G401 (cell line): Measurements from ENCODE around the gene COX15. TPM values are rescaled to one million over a fixed set of nuclear protein-coding genes. Genes with fewer than 3 reads are reported as not detected.
A peak's percentile ranks its signal among the peaks of the same experiment; 100 is the strongest.
"Not testable (repeated sequence)": the region's sequence is repeated elsewhere in the genome, so short reads cannot be mapped to it uniquely, and the experiment has no call there.

Source experiments
- DNase-seq: peaks from one replicate; pipeline ENCODE4 v3.0.0-alpha.2; 2015; ENCODE audit warnings: low spot score
- in situ Hi-C: cut with HindIII; loops from 2 replicates; pipeline ENCODE4 v1.10.0; 2016; ENCODE audit warnings: low sequenced_read_pairs, mixed read lengths
- total RNA-seq: library from RNA; depleted of rRNA; stranded (reverse); fragments of >200 nt; shearing (Covaris generic); gene quantifications from 2 replicates; pipeline ENCODE4 v1.2.3, GENCODE V29; 2014

Gene COX15
- total RNA-seq, 1 experiment from 2014 or later = 27.9 TPM

- DNase-seq = no peak
- in situ Hi-C loops = no loop called here
These were observed 11.9 kb upstream of the COX15 start for GRCh38 chr10:99743841-99744240.

- in situ Hi-C loops = no loop called here
- DNase-seq = no peak
These were observed 10.8 kb upstream of the COX15 start for GRCh38 chr10:99742701-99743100.

- DNase-seq = no peak
- in situ Hi-C loops = no loop called here
These were observed 10.3 kb upstream of the COX15 start for GRCh38 chr10:99742254-99742653.

- in situ Hi-C loops = no loop called here
- no peak for DNase-seq
These were observed 9.1 kb upstream of the COX15 start for GRCh38 chr10:99740933-99741559.

GRCh38 chr10:99740260-99740659 is 8.3 kb upstream of the COX15 start:
- in situ Hi-C loops = no loop called here
- DNase-seq = no peak

GRCh38 chr10:99734111-99734510 is 2.2 kb upstream of the COX15 start:
- DNase-seq, in situ Hi-C loops: not testable (repeated sequence)

GRCh38 chr10:99733366-99733765 is 1.4 kb upstream of the COX15 start:
- DNase-seq = no peak
- in situ Hi-C loops = no loop called here

GRCh38 chr10:99731306-99732032 is 458 bp downstream of the COX15 start:
- in situ Hi-C loops = no loop called here

GRCh38 chr10:99730026-99730425 is 1.9 kb downstream of the COX15 start:
- in situ Hi-C loops = no loop called here
- DNase-seq = no peak

More at GRCh38 chr10:99731306-99732032, 458 bp downstream of the COX15 start:
- DNase-seq = no peak

GRCh38 chr10:99720387-99720786 is 11.5 kb downstream of the COX15 start:
- no peak for DNase-seq
- in situ Hi-C loops = no loop called here

- in situ Hi-C loops = no loop called here
- no peak for DNase-seq
These were observed 17.5 kb downstream of the COX15 start for GRCh38 chr10:99714446-99714845.

- DNase-seq = peak; percentile 47
These were observed 20.7 kb downstream of the COX15 start for GRCh38 chr10:99711129-99711719.

GRCh38 chr10:99709480-99710229 is 22.3 kb downstream of the COX15 start:
- no peak for DNase-seq
- in situ Hi-C loops = no loop called here

More at GRCh38 chr10:99711129-99711719, 20.7 kb downstream of the COX15 start:
- in situ Hi-C loops = no loop called here

GRCh38 chr10:99708428-99709012 is 23.4 kb downstream of the COX15 start:
- in situ Hi-C loops = no loop called here
- DNase-seq = no peak

GRCh38 chr10:99700649-99701048 is 31.3 kb downstream of the COX15 start:
- DNase-seq = no peak
- in situ Hi-C loops = no loop called here

GRCh38 chr10:99698504-99699080 is 33.3 kb downstream of the COX15 start:
- in situ Hi-C loops = no loop called here
- no peak for DNase-seq

GRCh38 chr10:99695761-99696160 is 36.2 kb downstream of the COX15 start:
- in situ Hi-C loops = no loop called here
- DNase-seq = no peak

- in situ Hi-C loops = no loop called here
- no peak for DNase-seq
These were observed 37.9 kb downstream of the COX15 start for GRCh38 chr10:99693933-99694583.

GRCh38 chr10:99689461-99689860 is 42.5 kb downstream of the COX15 start:
- in situ Hi-C loops = no loop called here
- DNase-seq = no peak
